ENCODE data around the gene NWD2. TPM values are rescaled to one million over a fixed set of nuclear protein-coding genes. Genes with fewer than 3 reads are reported as not detected.

Gene NWD2
- total and polyA plus RNA-seq, 10 of the 15 experiments (the other 5 are each of a cell fraction or from before 2014, with no cell fraction given), result not detected

GRCh38 chr4:37465296-37465695 is 220.8 kb downstream of the NWD2 start:
- Histone ChIP-seq H3K79me2 (ENCODE audit: control insufficient read depth, insufficient read depth, low read length) (no peaks in the 10 kb centered on the region), H3K4me1 (ENCODE audit: control insufficient read depth, insufficient read depth, low read length) (no peaks in the 10 kb centered on the region), H3K4me3 (no peak overlapping the region), H3K27me3 (replicated peaks in 1 of 2; ENCODE audit: control insufficient read depth in 2 of 2, insufficient read depth in 2 of 2, low read length in 1 of 2) (no peaks in the 10 kb centered on the region), H3K9me3 (replicated peaks; ENCODE audit: control insufficient read depth, insufficient read depth, low read length) (no peaks in the 10 kb centered on the region), H3K9ac (ENCODE audit: control insufficient read depth, insufficient read depth, low read length) (no peak overlapping the region), H3K4me2 (ENCODE audit: control insufficient read depth, insufficient read depth) (no peak overlapping the region), H3K27ac (ENCODE audit: control insufficient read depth, insufficient read depth) (no peak overlapping the region), H4K20me1 (ENCODE audit: control insufficient read depth, insufficient read depth) (no peaks in the 10 kb centered on the region), H2AFZ (ENCODE audit: control insufficient read depth, low read depth, low read length) (no peak overlapping the region), H3K36me3 (ENCODE audit: control insufficient read depth in 2 of 2, insufficient read depth in 2 of 2, low read length in 1 of 2) (no peaks in the 10 kb centered on the region)
- intact Hi-C loops (cut with micrococcal nuclease; ENCODE audit: unreplicated experiment) (no loop called here), in situ Hi-C loops (cut with MboI) (no loop called here)
- ChIA-PET RAD21 (ENCODE audit: unreplicated experiment) (interaction anchor here (0.6 kb wide), 2 partner anchors 468 to 752 kb away, joined by 3 read pairs; no protein-coding TSS in a partner anchor), POLR2A (no interaction called here), CTCF (interaction anchor here (1.8 kb wide), 1 partner anchor 12 kb away, joined by 7 read pairs; a partner anchor contains a TSS), SMC1A (ENCODE audit: uncharacterized antibody, unreplicated experiment) (no interaction called here)
- FAIRE-seq (no peak), ATAC-seq (no peak), DNase-seq (ENCODE audit: low read depth, low spot score) (no peak)
- BruUV-seq (replicated peaks), result no TSS peak
- 31% methylated on average over 5 of the region's 5 CpGs for WGBS (ENCODE audit: insufficient coverage, insufficient replicate concordance, low lambda C conversion rate, missing lambda C conversion rate)
- TF ChIP-seq CHD2 (IDR thresholded peaks at IDR 0.05; ENCODE audit: borderline replicate concordance, low read depth, low read length) (no peak), FOXK2 (IDR thresholded peaks at IDR 0.05) (no peak), LARP7 (IDR thresholded peaks at IDR 0.05) (no peak), SRF (IDR thresholded peaks at IDR 0.05; ENCODE audit: low read depth in 2 of 2, low read length in 2 of 2) (no peak), SIN3A (IDR thresholded peaks at IDR 0.05; ENCODE audit: low read depth, low read length) (no peak)

- BruUV-seq (replicated peaks), result no TSS peak
- ChIA-PET CTCF (interaction anchor here (1.8 kb wide), 1 partner anchor 13 kb away, joined by 7 read pairs; a partner anchor contains a TSS), SMC1A (ENCODE audit: uncharacterized antibody, unreplicated experiment) (no interaction called here), RAD21 (ENCODE audit: unreplicated experiment) (no interaction called here), POLR2A (no interaction called here)
- Histone ChIP-seq H2AFZ (ENCODE audit: control insufficient read depth, low read depth, low read length) (no peak overlapping the region), H3K4me3 (no peak overlapping the region), H4K20me1 (ENCODE audit: control insufficient read depth, insufficient read depth) (no peaks in the 10 kb centered on the region), H3K36me3 (ENCODE audit: control insufficient read depth in 2 of 2, insufficient read depth in 2 of 2, low read length in 1 of 2) (no peaks in the 10 kb centered on the region), H3K27ac (ENCODE audit: control insufficient read depth, insufficient read depth) (no peak overlapping the region), H3K79me2 (ENCODE audit: control insufficient read depth, insufficient read depth, low read length) (no peaks in the 10 kb centered on the region), H3K27me3 (replicated peaks in 1 of 2; ENCODE audit: control insufficient read depth in 2 of 2, insufficient read depth in 2 of 2, low read length in 1 of 2) (no peaks in the 10 kb centered on the region), H3K4me1 (ENCODE audit: control insufficient read depth, insufficient read depth, low read length) (no peaks in the 10 kb centered on the region), H3K9ac (ENCODE audit: control insufficient read depth, insufficient read depth, low read length) (no peak overlapping the region), H3K9me3 (replicated peaks; ENCODE audit: control insufficient read depth, insufficient read depth, low read length) (no peaks in the 10 kb centered on the region), H3K4me2 (ENCODE audit: control insufficient read depth, insufficient read depth) (no peak overlapping the region)
- no peak for DNase-seq (ENCODE audit: low read depth, low spot score)
- ATAC-seq, result no peak
- in situ Hi-C loops (cut with MboI), result no loop called here
- intact Hi-C loops (cut with micrococcal nuclease; ENCODE audit: unreplicated experiment), result no loop called here
- TF ChIP-seq BACH1 (IDR thresholded peaks at IDR 0.05; ENCODE audit: borderline replicate concordance) (no peak), ETV6 (conservative IDR thresholded peaks at IDR 0.05 in 1 of 2, IDR thresholded peaks at IDR 0.05 in 1 of 2; ENCODE audit: borderline replicate concordance in 1 of 2, low read depth in 1 of 2) (no peak), CHD2 (IDR thresholded peaks at IDR 0.05; ENCODE audit: borderline replicate concordance, low read depth, low read length) (no peak), SUPT20H (IDR thresholded peaks at IDR 0.05; ENCODE audit: borderline replicate concordance, control insufficient read depth, low read depth, low read length) (no peak), MTA2 (IDR thresholded peaks at IDR 0.05; ENCODE audit: low read depth) (no peak), ZBED1 (IDR thresholded peaks at IDR 0.05; ENCODE audit: borderline replicate concordance) (no peak), ZSCAN29 (IDR thresholded peaks at IDR 0.05) (no peak), BCLAF1 (IDR thresholded peaks at IDR 0.05) (no peak)
- TF ChIP-seq, protein P1, sequence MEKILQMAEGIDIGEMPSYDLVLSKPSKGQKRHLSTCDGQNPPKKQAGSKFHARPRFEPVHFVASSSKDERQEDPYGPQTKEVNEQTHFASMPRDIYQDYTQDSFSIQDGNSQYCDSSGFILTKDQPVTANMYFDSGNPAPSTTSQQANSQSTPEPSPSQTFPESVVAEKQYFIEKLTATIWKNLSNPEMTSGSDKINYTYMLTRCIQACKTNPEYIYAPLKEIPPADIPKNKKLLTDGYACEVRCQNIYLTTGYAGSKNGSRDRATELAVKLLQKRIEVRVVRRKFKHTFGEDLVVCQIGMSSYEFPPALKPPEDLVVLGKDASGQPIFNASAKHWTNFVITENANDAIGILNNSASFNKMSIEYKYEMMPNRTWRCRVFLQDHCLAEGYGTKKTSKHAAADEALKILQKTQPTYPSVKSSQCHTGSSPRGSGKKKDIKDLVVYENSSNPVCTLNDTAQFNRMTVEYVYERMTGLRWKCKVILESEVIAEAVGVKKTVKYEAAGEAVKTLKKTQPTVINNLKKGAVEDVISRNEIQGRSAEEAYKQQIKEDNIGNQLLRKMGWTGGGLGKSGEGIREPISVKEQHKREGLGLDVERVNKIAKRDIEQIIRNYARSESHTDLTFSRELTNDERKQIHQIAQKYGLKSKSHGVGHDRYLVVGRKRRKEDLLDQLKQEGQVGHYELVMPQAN (conservative IDR thresholded peaks at IDR 0.05), result no peak
- no peak for FAIRE-seq
- 0% methylated on average over 2 of the region's 2 CpGs for WGBS (ENCODE audit: insufficient coverage, insufficient replicate concordance, low lambda C conversion rate, missing lambda C conversion rate)
Measured at GRCh38 chr4:37465845-37466244, 221.3 kb downstream of the NWD2 start.
